Measurements from ENCODE around the gene CPLX1.

Gene CPLX1

GRCh38 chr4:844752-845232, 18.9 kb upstream of the CPLX1 start:
- Histone ChIP-seq H3K36me3 (peaks cover 8 to 24% (median 23%) of the 10 kb centered on the region in 3 donors), H3K9me3 (no peaks in the 10 kb centered on the region), H3K27ac (no peak overlapping the region), H3K4me3 (no peak overlapping the region), H3K4me1 (no peaks in the 10 kb centered on the region), H3K27me3 (no peaks in the 10 kb centered on the region)
- TF ChIP-seq, protein P1, sequence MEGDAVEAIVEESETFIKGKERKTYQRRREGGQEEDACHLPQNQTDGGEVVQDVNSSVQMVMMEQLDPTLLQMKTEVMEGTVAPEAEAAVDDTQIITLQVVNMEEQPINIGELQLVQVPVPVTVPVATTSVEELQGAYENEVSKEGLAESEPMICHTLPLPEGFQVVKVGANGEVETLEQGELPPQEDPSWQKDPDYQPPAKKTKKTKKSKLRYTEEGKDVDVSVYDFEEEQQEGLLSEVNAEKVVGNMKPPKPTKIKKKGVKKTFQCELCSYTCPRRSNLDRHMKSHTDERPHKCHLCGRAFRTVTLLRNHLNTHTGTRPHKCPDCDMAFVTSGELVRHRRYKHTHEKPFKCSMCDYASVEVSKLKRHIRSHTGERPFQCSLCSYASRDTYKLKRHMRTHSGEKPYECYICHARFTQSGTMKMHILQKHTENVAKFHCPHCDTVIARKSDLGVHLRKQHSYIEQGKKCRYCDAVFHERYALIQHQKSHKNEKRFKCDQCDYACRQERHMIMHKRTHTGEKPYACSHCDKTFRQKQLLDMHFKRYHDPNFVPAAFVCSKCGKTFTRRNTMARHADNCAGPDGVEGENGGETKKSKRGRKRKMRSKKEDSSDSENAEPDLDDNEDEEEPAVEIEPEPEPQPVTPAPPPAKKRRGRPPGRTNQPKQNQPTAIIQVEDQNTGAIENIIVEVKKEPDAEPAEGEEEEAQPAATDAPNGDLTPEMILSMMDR (IDR thresholded peaks at IDR 0.05) = no peak
- intact Hi-C loops (cut with DNase I; ENCODE audit: low total_unique reads) = no loop called here
- DNase-seq = no peak

DNA sequence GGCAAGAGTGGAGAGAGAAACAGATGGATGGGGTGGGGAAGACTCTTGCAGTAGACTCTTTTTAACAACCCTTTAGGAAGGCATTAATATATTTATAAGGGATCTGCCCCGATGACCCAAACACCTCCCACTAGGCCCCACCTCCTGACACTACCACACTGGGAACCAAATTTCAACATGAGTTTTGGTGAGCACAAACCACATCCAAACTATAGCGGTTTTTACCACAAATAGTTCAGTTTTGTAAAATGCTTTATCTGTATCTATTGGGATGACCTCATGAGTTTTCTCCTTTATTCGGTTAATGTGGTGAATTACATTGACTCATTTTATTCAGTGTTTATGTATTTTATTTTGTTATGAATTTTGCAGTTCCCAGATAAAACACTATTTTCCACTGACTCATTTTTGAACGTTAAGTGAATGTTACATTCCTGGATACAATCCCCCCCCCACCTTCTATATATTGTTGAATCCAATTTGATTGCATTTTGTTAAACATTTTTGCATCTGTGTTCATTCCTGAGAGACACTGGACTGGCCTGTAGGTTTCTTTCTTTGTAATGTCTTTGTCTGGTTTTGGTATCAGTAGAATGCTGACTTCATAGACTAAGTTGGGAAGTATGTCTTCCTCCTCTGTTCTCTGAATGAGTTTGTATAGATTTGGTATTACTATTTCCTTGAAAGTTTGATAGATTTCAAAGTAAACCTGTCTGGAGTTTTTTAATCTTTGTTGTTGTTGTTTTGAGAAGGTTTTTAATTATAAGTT, 13.9 kb upstream of the CPLX1 start:
- no peak overlapping the region for H3K4me3 ChIP-seq
- peaks cover 0 to 4% (median 0%) of the 10 kb centered on the region in 3 donors for H3K36me3 ChIP-seq
- peaks cover 6 to 43% (median 31%) of the 10 kb centered on the region in 3 donors for H3K9me3 ChIP-seq
- no peak overlapping the region for H3K27ac ChIP-seq
- TF ChIP-seq, protein P1 (IDR thresholded peaks at IDR 0.05) = no peak
- DNase-seq = no peak
- H3K27me3 ChIP-seq = no peaks in the 10 kb centered on the region
- intact Hi-C loops (cut with DNase I; ENCODE audit: low total_unique reads) = no loop called here
- no peaks in the 10 kb centered on the region for H3K4me1 ChIP-seq

DNA sequence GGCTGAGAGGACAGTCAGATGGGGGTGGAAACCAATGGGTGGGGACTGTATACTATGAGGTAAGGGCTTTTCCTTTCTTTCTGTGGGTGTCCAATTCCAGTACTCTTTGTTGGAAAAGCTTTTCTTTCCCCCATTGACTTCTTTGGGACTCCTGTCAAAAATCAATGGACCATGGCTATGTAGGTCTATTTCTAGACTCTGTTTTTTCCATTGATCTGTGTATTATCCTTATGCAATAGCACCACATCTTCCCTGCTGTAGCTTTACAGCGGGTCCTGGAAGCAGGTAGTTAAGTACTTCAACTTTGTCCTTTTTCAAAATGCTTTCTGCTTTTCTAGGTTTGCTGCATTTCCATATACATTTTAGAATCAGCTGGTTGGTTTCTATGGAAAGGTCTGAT, 11.8 kb upstream of the CPLX1 start:
- H3K4me3 ChIP-seq = no peak overlapping the region
- intact Hi-C loops (cut with DNase I; ENCODE audit: low total_unique reads) = no loop called here
- no peaks in the 10 kb centered on the region for H3K4me1 ChIP-seq
- no peak for DNase-seq
- TF ChIP-seq, protein P1 (IDR thresholded peaks at IDR 0.05) = no peak
- peaks cover 0 to 4% (median 0%) of the 10 kb centered on the region in 3 donors for H3K36me3 ChIP-seq
- H3K27me3 ChIP-seq = peaks cover 0 to 2% of the 10 kb centered on the region in 2 donors
- peaks cover 6 to 43% (median 34%) of the 10 kb centered on the region in 3 donors for H3K9me3 ChIP-seq
- H3K27ac ChIP-seq = no peak overlapping the region

DNA sequence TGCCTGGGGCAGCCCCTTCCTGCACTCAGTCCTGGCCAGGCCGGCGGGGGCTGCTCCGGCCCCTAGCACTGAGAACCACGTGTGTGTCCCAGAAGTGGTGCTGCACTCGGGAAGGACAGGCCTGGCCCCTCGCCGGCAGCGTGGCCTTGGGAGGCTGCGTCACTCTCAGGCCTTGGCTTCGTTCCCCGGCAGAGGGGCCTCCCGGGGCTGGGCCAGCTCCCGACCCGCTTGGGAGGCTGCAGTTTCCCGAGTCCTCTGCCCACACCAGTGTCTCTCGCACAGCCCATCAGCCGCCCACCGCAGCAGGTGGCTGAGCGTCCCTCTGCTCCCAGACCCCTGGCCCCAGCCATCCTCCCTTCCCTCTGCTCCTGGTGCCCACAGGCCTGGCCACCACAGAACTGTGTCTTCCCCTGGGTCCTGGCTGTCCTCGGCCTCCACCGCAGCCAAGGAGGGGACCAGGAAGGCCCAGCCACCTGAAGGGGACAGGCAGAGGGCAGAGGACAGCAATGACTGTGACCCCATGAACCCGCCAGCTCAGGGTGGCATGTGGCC, 10.9 kb upstream of the CPLX1 start:
- no peak overlapping the region for H3K27ac ChIP-seq
- H3K27me3 ChIP-seq = peaks cover 0 to 10% of the 10 kb centered on the region in 2 donors
- TF ChIP-seq, protein P1 (IDR thresholded peaks at IDR 0.05) = no peak
- intact Hi-C loops (cut with DNase I; ENCODE audit: low total_unique reads) = no loop called here
- H3K36me3 ChIP-seq = peaks cover 0 to 4% (median 0%) of the 10 kb centered on the region in 3 donors
- no peaks in the 10 kb centered on the region for H3K4me1 ChIP-seq
- peaks cover 6 to 43% (median 43%) of the 10 kb centered on the region in 3 donors for H3K9me3 ChIP-seq
- H3K4me3 ChIP-seq = no peak overlapping the region
- no peak for DNase-seq

DNA sequence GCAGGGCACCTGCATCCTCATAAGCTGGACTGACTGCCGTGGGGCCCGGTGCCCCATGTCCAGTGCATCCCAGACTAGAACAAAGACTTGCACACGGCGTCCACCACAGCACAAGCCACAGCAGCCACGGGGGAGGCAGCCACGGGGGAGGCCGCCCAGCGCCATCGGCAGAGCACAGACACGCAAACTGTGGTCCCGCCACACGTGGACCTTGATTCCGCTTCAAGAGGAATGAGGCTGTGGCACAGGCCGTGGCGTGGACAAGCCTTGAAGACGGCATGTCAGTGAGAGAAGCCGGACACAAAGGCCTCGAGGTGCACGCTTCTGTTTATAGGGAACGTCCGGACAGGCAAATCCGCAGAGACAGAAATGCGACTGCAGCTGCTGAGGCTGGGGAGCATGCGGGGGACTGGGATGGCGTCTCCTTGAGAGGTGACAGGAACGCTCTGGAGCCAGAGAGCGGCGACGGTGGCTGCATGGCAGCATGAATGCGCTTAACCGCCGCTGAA, 10.1 kb upstream of the CPLX1 start:
- peaks cover 0 to 16% of the 10 kb centered on the region in 2 donors for H3K27me3 ChIP-seq
- DNase-seq = no peak
- TF ChIP-seq, protein P1 (IDR thresholded peaks at IDR 0.05) = no peak
- H3K4me1 ChIP-seq = no peaks in the 10 kb centered on the region
- intact Hi-C loops (cut with DNase I; ENCODE audit: low total_unique reads) = no loop called here
- H3K9me3 ChIP-seq = peaks cover 6 to 51% (median 50%) of the 10 kb centered on the region in 3 donors
- H3K4me3 ChIP-seq = no peak overlapping the region
- H3K36me3 ChIP-seq = peaks cover 0 to 4% (median 0%) of the 10 kb centered on the region in 3 donors
- no peak overlapping the region for H3K27ac ChIP-seq
